Testis (tissue), 3 donors: ENCODE data around the gene NRCAM. TPM values are rescaled to one million over a fixed set of nuclear protein-coding genes. Genes with fewer than 3 reads are reported as not detected.

Source experiments
- DNase-seq: peaks from one replicate; pipeline ENCODE4 v3.0.0-alpha.2; 2019
- H3K27ac ChIP-seq, 2 donors: fragments of 200-600 bp; sonication (generic); one replicate each; pipeline ENCODE4 v1.5.1; 2019
- H3K27me3 ChIP-seq: fragments of 200-600 bp; sonication (generic); one replicate; pipeline ENCODE4 v1.5.1; 2019
- H3K36me3 ChIP-seq: fragments of 200-600 bp; sonication (generic); one replicate; pipeline ENCODE4 v1.5.1; 2017; ENCODE audit warnings: low read depth; ENCODE audit errors: missing control alignments
- H3K4me1 ChIP-seq: fragments of 200-600 bp; sonication (generic); one replicate; pipeline ENCODE4 v1.5.1; 2019
- H3K4me3 ChIP-seq, 2 donors: fragments of 200-600 bp; sonication (generic); one replicate each; pipeline ENCODE4 v1.5.1; 2017 to 2019
- H3K9me3 ChIP-seq: fragments of 200-600 bp; sonication (generic); one replicate; pipeline ENCODE4 v1.5.1; 2017
- CTCF ChIP-seq, 3 experiments: fragments of 450-650 bp in 2 of 3; fragments of 200-600 bp in 1 of 3; sonication (generic) in 1 of 3; IDR thresholded peaks; one replicate each; pipeline ENCODE4 v1.5.1; 2016 to 2019; ENCODE audit warnings: antibody characterized with exemption in 3 of 3, mild to moderate bottlenecking in 2 of 3, moderate library complexity in 1 of 3
- POLR2A ChIP-seq: fragments of 450-650 bp; IDR thresholded peaks from one replicate; pipeline ENCODE4 v1.6.1; 2017; ENCODE audit warnings: antibody characterized with exemption, mild to moderate bottlenecking, moderate library complexity
- WGBS, 2 donors: methylation state at CpG; one replicate each; pipeline ENCODE4 v1.1.5; 2018; 5-methylcytosine and 5-hydroxymethylcytosine counted together
- intact Hi-C: fragments of 100-400 bp; cut with DNase I; formaldehyde crosslinking; loops from one replicate; pipeline ENCODE4 v1.15.1; 2023; ENCODE audit warnings: low total_unique reads
- polyA plus RNA-seq: library from polyadenylated mRNA; stranded (reverse); fragments of 350-450 nt; fragmentation: Illumina TruSeq; extraction: RNeasy Lipid Tissue Mini Kit (QIAGEN cat#74804); gene quantifications from one replicate; pipeline ENCODE4 v1.2.3, GENCODE V29; 2014; ENCODE audit warnings: low read depth, low replicate concordance; ENCODE audit not compliant: insufficient read depth
- total RNA-seq, 2 donors: library from RNA; depleted of rRNA; stranded (reverse); fragments of >200 nt; gene quantifications; one replicate each; pipeline ENCODE4 v1.2.3, GENCODE V29; 2016

Gene NRCAM
- total and polyA plus RNA-seq, 3 donors from 2014 or later = 7.4 to 11.4 (median 7.6) TPM

- 58 to 61% methylated on average over 8 of the region's 8 CpGs for WGBS, 2 donors
- DNase-seq = no peak
- no peaks in the 10 kb centered on the region for H3K4me1 ChIP-seq
- no peaks in the 10 kb centered on the region for H3K36me3 ChIP-seq
- intact Hi-C loops = no loop called here
- H3K9me3 ChIP-seq = no peaks in the 10 kb centered on the region
- H3K4me3 ChIP-seq = no peak overlapping the region
- H3K27ac ChIP-seq = no peak overlapping the region
- no peaks in the 10 kb centered on the region for H3K27me3 ChIP-seq
- TF ChIP-seq POLR2A (no peak), CTCF (IDR thresholded peaks at IDR 0.05) (no peak)
Observed at GRCh38 chr7:108299251-108299973, 156.8 kb downstream of the NRCAM start.

GRCh38 chr7:108296911-108297310 lies 159.3 kb downstream of the NRCAM start:
- no peak for TF ChIP-seq CTCF (IDR thresholded peaks at IDR 0.05)
- no peak for TF ChIP-seq POLR2A
- no peak overlapping the region for H3K27ac ChIP-seq
- intact Hi-C loops = no loop called here
- 78 to 85% methylated on average over 3 of the region's 3 CpGs for WGBS, 2 donors
- H3K36me3 ChIP-seq = no peaks in the 10 kb centered on the region
- no peaks in the 10 kb centered on the region for H3K9me3 ChIP-seq
- H3K4me1 ChIP-seq = no peaks in the 10 kb centered on the region
- H3K27me3 ChIP-seq = no peaks in the 10 kb centered on the region
- no peak for DNase-seq
- no peak overlapping the region for H3K4me3 ChIP-seq

GRCh38 chr7:108294595-108294994 lies 161.6 kb downstream of the NRCAM start:
- no peak for DNase-seq
- Histone ChIP-seq H3K27ac (no peak overlapping the region), H3K4me3 (no peak overlapping the region), H3K4me1 (no peaks in the 10 kb centered on the region), H3K27me3 (no peaks in the 10 kb centered on the region), H3K9me3 (no peaks in the 10 kb centered on the region), H3K36me3 (no peaks in the 10 kb centered on the region)
- TF ChIP-seq POLR2A (no peak), CTCF (IDR thresholded peaks at IDR 0.05) (no peak)
- intact Hi-C loops = no loop called here
- 66% methylated on average over 4 of the region's 4 CpGs for WGBS, 2 donors

GRCh38 chr7:108293149-108293612 lies 163.1 kb downstream of the NRCAM start:
- Histone ChIP-seq H3K4me3 (no peak overlapping the region), H3K27me3 (no peaks in the 10 kb centered on the region), H3K4me1 (no peaks in the 10 kb centered on the region), H3K9me3 (no peaks in the 10 kb centered on the region), H3K27ac (no peak overlapping the region), H3K36me3 (no peaks in the 10 kb centered on the region)
- no peak for DNase-seq
- TF ChIP-seq CTCF (IDR thresholded peaks at IDR 0.05) (no peak), POLR2A (no peak)
- WGBS, 2 donors = 58 to 59% methylated on average over 7 of the region's 7 CpGs
- intact Hi-C loops = no loop called here

GRCh38 chr7:108292541-108292940 lies 163.7 kb downstream of the NRCAM start:
- WGBS, 2 donors = 61 to 96% methylated on average over 3 of the region's 3 CpGs

More at GRCh38 chr7:108292541-108292940, 163.7 kb downstream of the NRCAM start:
- no peaks in the 10 kb centered on the region for H3K4me1 ChIP-seq
- no peaks in the 10 kb centered on the region for H3K9me3 ChIP-seq
- H3K27ac ChIP-seq = no peak overlapping the region
- intact Hi-C loops = no loop called here
- TF ChIP-seq CTCF (IDR thresholded peaks at IDR 0.05) = no peak
- TF ChIP-seq POLR2A = no peak
- no peak for DNase-seq
- no peaks in the 10 kb centered on the region for H3K36me3 ChIP-seq
- H3K27me3 ChIP-seq = no peaks in the 10 kb centered on the region
- no peak overlapping the region for H3K4me3 ChIP-seq
